SH-SY5Y (cell line): ENCODE measurements around the gene SKAP2.

Experiments
- GATA2 ChIP-seq: IDR thresholded peaks from 2 replicates; pipeline ENCODE4 v1.6.1; 2011; ENCODE audit warnings: mild to moderate bottlenecking, low read depth, low read length
- GATA3 ChIP-seq: IDR thresholded peaks from 2 replicates; pipeline ENCODE4 v1.6.1; 2011; ENCODE audit warnings: low read depth, mild to moderate bottlenecking, low read length, moderate library complexity

The SKAP2 gene

GRCh38 chr7:26699766-26700165 lies 164.6 kb downstream of the SKAP2 start:
- TF ChIP-seq GATA2, result no peak
- TF ChIP-seq GATA3, result no peak

GRCh38 chr7:26698806-26699205 lies 165.6 kb downstream of the SKAP2 start:
- TF ChIP-seq GATA3 (no peak), GATA2 (no peak)

GRCh38 chr7:26698194-26698593 lies 166.2 kb downstream of the SKAP2 start:
- TF ChIP-seq GATA3, result no peak
- TF ChIP-seq GATA2, result no peak

- TF ChIP-seq GATA3 (no peak), GATA2 (no peak)
Measured at GRCh38 chr7:26696978-26697377, 167.4 kb downstream of the SKAP2 start.

GRCh38 chr7:26696161-26696560 lies 168.2 kb downstream of the SKAP2 start:
- TF ChIP-seq GATA2, result no peak
- TF ChIP-seq GATA3, result no peak

- TF ChIP-seq GATA3 (0 out of 2 replicates have a peak, but pooled peaks have one; percentile 28), GATA2 (no peak)
Measured at GRCh38 chr7:26694713-26695112, 169.7 kb downstream of the SKAP2 start.

GRCh38 chr7:26694141-26694540 lies 170.2 kb downstream of the SKAP2 start:
- TF ChIP-seq GATA2 (no peak), GATA3 (no peak)

GRCh38 chr7:26691886-26692285 lies 172.5 kb downstream of the SKAP2 start:
- TF ChIP-seq GATA2 (no peak), GATA3 (no peak)

- TF ChIP-seq GATA3 (no peak), GATA2 (no peak)
Measured at GRCh38 chr7:26691406-26691805, 173.0 kb downstream of the SKAP2 start.

GRCh38 chr7:26690135-26690805 lies 174.1 kb downstream of the SKAP2 start:
- TF ChIP-seq GATA3 (no peak), GATA2 (no peak)

GRCh38 chr7:26688936-26689506 lies 175.4 kb downstream of the SKAP2 start:
- TF ChIP-seq GATA2 (no peak), GATA3 (no peak)

- no peak for TF ChIP-seq GATA2
- no peak for TF ChIP-seq GATA3
Measured at GRCh38 chr7:26688388-26688787, 176.0 kb downstream of the SKAP2 start.

GRCh38 chr7:26687032-26687431 lies 177.4 kb downstream of the SKAP2 start:
- TF ChIP-seq GATA3 (no peak), GATA2 (no peak)

- no peak for TF ChIP-seq GATA2
- no peak for TF ChIP-seq GATA3
Measured at GRCh38 chr7:26686448-26686981, 177.9 kb downstream of the SKAP2 start.

- TF ChIP-seq GATA2 (no peak), GATA3 (no peak)
Measured at GRCh38 chr7:26685606-26686005, 178.8 kb downstream of the SKAP2 start.
